Liver (tissue), 9 donors: ENCODE measurements around the gene BRD1. TPM values are rescaled to one million over a fixed set of nuclear protein-coding genes. Genes with fewer than 3 reads are reported as not detected.

Experiments
- DNase-seq: peaks from one replicate; pipeline ENCODE4 v3.0.0-alpha.2; 2017; ENCODE audit warnings: low spot score
- H3K27ac ChIP-seq, 2 donors: one replicate each; pipeline ENCODE4 v1.7.0; 2013; ENCODE audit warnings: inconsistent platforms in 2 of 2, low read length in 2 of 2, control low read depth in 1 of 2, low read depth in 1 of 2, mild to moderate bottlenecking in 1 of 2
- H3K27me3 ChIP-seq, 4 donors: one replicate each; pipeline versions ENCODE4 v1.6.1 to v1.7.0; 2013; ENCODE audit warnings: low read length in 3 of 4, inconsistent platforms in 1 of 4, mild to moderate bottlenecking in 1 of 4, moderate library complexity in 1 of 4; ENCODE audit not compliant: control insufficient read depth in 4 of 4, insufficient read depth in 4 of 4
- H3K36me3 ChIP-seq, 4 donors: one replicate each; pipeline versions ENCODE4 v1.6.1 to v1.7.0; 2013; ENCODE audit warnings: low read length in 3 of 4, mild to moderate bottlenecking in 3 of 4, low read depth in 1 of 4, moderate library complexity in 1 of 4; ENCODE audit not compliant: control insufficient read depth in 4 of 4, insufficient read depth in 3 of 4
- H3K4me1 ChIP-seq, 4 donors: one replicate each; pipeline versions ENCODE4 v1.6.1 to v1.7.0; 2013; ENCODE audit warnings: low read length in 3 of 4, mild to moderate bottlenecking in 3 of 4, moderate library complexity in 1 of 4; ENCODE audit not compliant: control insufficient read depth in 4 of 4, insufficient read depth in 4 of 4
- H3K4me3 ChIP-seq, 3 donors: one replicate each; pipeline versions ENCODE4 v1.6.1 to v1.7.0; 2013; ENCODE audit warnings: low read length in 3 of 3, control low read depth in 1 of 3, low read depth in 1 of 3, mild to moderate bottlenecking in 1 of 3
- H3K9ac ChIP-seq, 2 donors: one replicate each; pipeline ENCODE4 v1.7.0; 2013; ENCODE audit warnings: low read length in 2 of 2, mild to moderate bottlenecking in 2 of 2, moderate library complexity in 2 of 2, control low read depth in 1 of 2, low read depth in 1 of 2
- H3K9me3 ChIP-seq, 4 donors: one replicate each; pipeline versions ENCODE4 v1.6.1 to v1.7.0; 2013; ENCODE audit warnings: low read length in 3 of 4; ENCODE audit not compliant: control insufficient read depth in 4 of 4
- ATF3 ChIP-seq: IDR thresholded peaks from 2 replicates; pipeline ENCODE4 v1.6.1; 2016; ENCODE audit warnings: antibody characterized with exemption
- EGR1 ChIP-seq, 2 donors: IDR thresholded peaks; 2 replicates each; pipeline ENCODE4 v1.6.1; 2016 to 2018; ENCODE audit warnings: antibody characterized with exemption in 2 of 2, low read depth in 2 of 2
- FOXA1 ChIP-seq: IDR thresholded peaks from 2 replicates; pipeline ENCODE4 v1.6.1; 2016; ENCODE audit warnings: antibody characterized with exemption
- FOXA2 ChIP-seq: IDR thresholded peaks from 2 replicates; pipeline ENCODE4 v1.6.1; 2016; ENCODE audit warnings: antibody characterized with exemption
- GABPA ChIP-seq, 2 donors: IDR thresholded peaks in 1 of 2; conservative IDR thresholded peaks in 1 of 2; 2 replicates each; pipeline ENCODE4 v1.6.1; 2016; ENCODE audit warnings: antibody characterized with exemption in 2 of 2, mild to moderate bottlenecking in 1 of 2, moderate library complexity in 1 of 2
- HNF4A ChIP-seq, 2 donors: conservative IDR thresholded peaks; 2 replicates each; pipeline ENCODE4 v1.6.1; 2016; ENCODE audit warnings: antibody characterized with exemption in 2 of 2, mild to moderate bottlenecking in 2 of 2
- HNF4G ChIP-seq: IDR thresholded peaks from 2 replicates; pipeline ENCODE4 v1.6.1; 2016; ENCODE audit warnings: antibody characterized with exemption
- JUND ChIP-seq, 2 donors: IDR thresholded peaks; 2 replicates each; pipeline ENCODE4 v1.6.1; 2016; ENCODE audit warnings: antibody characterized with exemption in 2 of 2
- MAX ChIP-seq: IDR thresholded peaks from 2 replicates; pipeline ENCODE4 v1.6.1; 2016; ENCODE audit warnings: antibody characterized with exemption
- NR2F2 ChIP-seq: IDR thresholded peaks from 2 replicates; pipeline ENCODE4 v1.6.1; 2016; ENCODE audit warnings: antibody characterized with exemption
- RAD21 ChIP-seq, 2 donors: IDR thresholded peaks; 2 replicates each; pipeline ENCODE4 v1.6.1; 2016; ENCODE audit warnings: antibody characterized with exemption in 2 of 2, mild to moderate bottlenecking in 2 of 2
- REST ChIP-seq: IDR thresholded peaks from 2 replicates; pipeline ENCODE4 v1.6.1; 2016; ENCODE audit warnings: antibody characterized with exemption, mild to moderate bottlenecking
- RXRA ChIP-seq, 2 donors: IDR thresholded peaks; 2 replicates each; pipeline ENCODE4 v1.6.1; 2017 to 2018; ENCODE audit warnings: antibody characterized with exemption in 2 of 2, mild to moderate bottlenecking in 1 of 2
- SP1 ChIP-seq: IDR thresholded peaks from 2 replicates; pipeline ENCODE4 v1.6.1; 2018; ENCODE audit warnings: antibody characterized with exemption, mild to moderate bottlenecking
- TAF1 ChIP-seq: conservative IDR thresholded peaks from 2 replicates; pipeline ENCODE4 v1.6.1; 2016; ENCODE audit warnings: antibody characterized with exemption, mild to moderate bottlenecking
- YY1 ChIP-seq: IDR thresholded peaks from 2 replicates; pipeline ENCODE4 v1.6.1; 2016; ENCODE audit warnings: antibody characterized with exemption, mild to moderate bottlenecking
- ZBTB33 ChIP-seq: IDR thresholded peaks from 2 replicates; pipeline ENCODE4 v1.6.1; 2016; ENCODE audit warnings: antibody characterized with exemption
- WGBS: extraction: QIAGEN DNeasy Blood & Tissue Kit; methylation state at CpG from one replicate; pipeline ENCODE4 v1.1.7; 2013; 5-methylcytosine and 5-hydroxymethylcytosine counted together
- polyA plus RNA-seq, 2 donors: library from polyadenylated mRNA; stranded (reverse) in 1 of 2; unstranded in 1 of 2; fragments of 200-250 nt in 1 of 2; fragments of >200 nt in 1 of 2; fragmentation: Nextera tagmentation in 1 of 2; extraction: Ambion mirVana in 1 of 2; gene quantifications; one replicate each; pipeline versions ENCODE4 v1.2.1 to v1.2.3, GENCODE V29; 2013 to 2015
- total RNA-seq, 2 donors: library from RNA; depleted of rRNA; stranded (reverse); fragments of >200 nt; gene quantifications; one replicate each; pipeline ENCODE4 v1.2.3, GENCODE V29; 2014
- donor health status: healthy.
- donor health status: healthy.
- donor health status: healthy.
- donor health status: healthy.
- donor health status: healthy.

The BRD1 gene
- total and polyA plus RNA-seq, 4 donors: 3.3 to 20.7 (median 11.6) TPM

- Histone ChIP-seq H3K4me3 (no peak overlapping the region), H3K9me3 (no peaks in the 10 kb centered on the region), H3K27me3 (no peaks in the 10 kb centered on the region), H3K36me3 (peaks cover 24 to 56% (median 27%) of the 10 kb centered on the region in 4 donors), H3K27ac (no peak overlapping the region), H3K9ac (no peak overlapping the region), H3K4me1 (no peaks in the 10 kb centered on the region)
- WGBS: 96% methylated on average over 21 of the region's 21 CpGs
- no peak for TF ChIP-seq EGR1 (IDR thresholded peaks at IDR 0.05; ENCODE audit: low read depth in 2 of 2)
- no peak for TF ChIP-seq JUND (IDR thresholded peaks at IDR 0.05)
- TF ChIP-seq REST: no peak
- TF ChIP-seq ZBTB33: no peak
- TF ChIP-seq HNF4G: no peak
- no peak for TF ChIP-seq RXRA (IDR thresholded peaks at IDR 0.05)
- no peak for TF ChIP-seq YY1
- TF ChIP-seq TAF1: no peak
- TF ChIP-seq SP1: no peak
- TF ChIP-seq HNF4A (conservative IDR thresholded peaks at IDR 0.05): no peak
- TF ChIP-seq FOXA2: no peak
- TF ChIP-seq GABPA (IDR thresholded peaks at IDR 0.05 in 1 of 2, conservative IDR thresholded peaks at IDR 0.05 in 1 of 2): no peak
- TF ChIP-seq ATF3: no peak
- no peak for TF ChIP-seq NR2F2
- DNase-seq: no peak
Measured at GRCh38 chr22:49774046-49774445, 53.6 kb downstream of the BRD1 start.

GRCh38 chr22:49773531-49773930, 54.1 kb downstream of the BRD1 start:
- Histone ChIP-seq H3K4me1 (no peaks in the 10 kb centered on the region), H3K9me3 (no peaks in the 10 kb centered on the region), H3K9ac (no peak overlapping the region), H3K27me3 (no peaks in the 10 kb centered on the region), H3K4me3 (no peak overlapping the region), H3K36me3 (peaks cover 24 to 54% (median 26%) of the 10 kb centered on the region in 4 donors), H3K27ac (no peak overlapping the region)
- WGBS: 95% methylated on average over 11 of the region's 11 CpGs
- DNase-seq: no peak
- TF ChIP-seq RXRA (IDR thresholded peaks at IDR 0.05) (no peak), GABPA (IDR thresholded peaks at IDR 0.05 in 1 of 2, conservative IDR thresholded peaks at IDR 0.05 in 1 of 2) (no peak), SP1 (no peak), TAF1 (no peak), NR2F2 (no peak), FOXA1 (no peak), YY1 (no peak), JUND (IDR thresholded peaks at IDR 0.05) (no peak), MAX (no peak), ATF3 (no peak), HNF4A (conservative IDR thresholded peaks at IDR 0.05) (no peak), FOXA2 (no peak), RAD21 (IDR thresholded peaks at IDR 0.05) (no peak), REST (no peak), ZBTB33 (no peak), EGR1 (IDR thresholded peaks at IDR 0.05; ENCODE audit: low read depth in 2 of 2) (no peak)
